ENCODE results near the gene ISG20L2.

The ISG20L2 gene

GRCh38 chr1:156728599-156729462, at the start of gene ISG20L2:
Gene ISG20L2 (minus strand): TSS chr1:156728766. CDS start chr1:156727652, 1,114 bp downstream.
- no peak for TF ChIP-seq CTCF (IDR thresholded peaks at IDR 0.05; ENCODE audit: low read depth, low read length, missing control alignments)
- in situ Hi-C loops (cut with HindIII; ENCODE audit: low sequenced_read_pairs) = no loop called here
- peak; percentile 94 for DNase-seq (ENCODE audit: low read depth)
- H3K4me3 ChIP-seq (ENCODE audit: low read depth, low read length) = peak within 1 kb of the TSS; percentile 92

- no peak overlapping the region for H3K4me3 ChIP-seq (ENCODE audit: low read depth, low read length)
- no peak for DNase-seq (ENCODE audit: low read depth)
- in situ Hi-C loops (cut with HindIII; ENCODE audit: low sequenced_read_pairs) = no loop called here
- TF ChIP-seq CTCF (IDR thresholded peaks at IDR 0.05; ENCODE audit: low read depth, low read length, missing control alignments) = no peak
Observed at GRCh38 chr1:156777573-156777972, 49.0 kb upstream of the ISG20L2 start.

- TF ChIP-seq CTCF (IDR thresholded peaks at IDR 0.05; ENCODE audit: low read depth, low read length, missing control alignments) = no peak
- in situ Hi-C loops (cut with HindIII; ENCODE audit: low sequenced_read_pairs) = no loop called here
- DNase-seq (ENCODE audit: low read depth) = no peak
- H3K4me3 ChIP-seq (ENCODE audit: low read depth, low read length) = no peak overlapping the region
Observed at GRCh38 chr1:156776942-156777341, 48.4 kb upstream of the ISG20L2 start.

GRCh38 chr1:156775799-156776198, 47.2 kb upstream of the ISG20L2 start:
- in situ Hi-C loops (cut with HindIII; ENCODE audit: low sequenced_read_pairs) = no loop called here
- no peak overlapping the region for H3K4me3 ChIP-seq (ENCODE audit: low read depth, low read length)
- TF ChIP-seq CTCF (IDR thresholded peaks at IDR 0.05; ENCODE audit: low read depth, low read length, missing control alignments) = no peak
- DNase-seq (ENCODE audit: low read depth) = no peak

- DNase-seq (ENCODE audit: low read depth) = no peak
- no peak for TF ChIP-seq CTCF (IDR thresholded peaks at IDR 0.05; ENCODE audit: low read depth, low read length, missing control alignments)
- no peak overlapping the region for H3K4me3 ChIP-seq (ENCODE audit: low read depth, low read length)
- in situ Hi-C loops (cut with HindIII; ENCODE audit: low sequenced_read_pairs) = no loop called here
Observed at GRCh38 chr1:156773607-156774006, 45.0 kb upstream of the ISG20L2 start.

GRCh38 chr1:156772728-156773497, 44.3 kb upstream of the ISG20L2 start:
- no peak overlapping the region for H3K4me3 ChIP-seq (ENCODE audit: low read depth, low read length)
- in situ Hi-C loops (cut with HindIII; ENCODE audit: low sequenced_read_pairs) = no loop called here
- no peak for TF ChIP-seq CTCF (IDR thresholded peaks at IDR 0.05; ENCODE audit: low read depth, low read length, missing control alignments)
- no peak for DNase-seq (ENCODE audit: low read depth)

All from astrocyte of the cerebellum (primary cell).